GM18508 (cell line): ENCODE results near the gene CCDC102B.
"Not testable (repeated sequence)": the region's sequence is repeated elsewhere in the genome, so short reads cannot be mapped to it uniquely, and the experiment has no call there.

ENCODE experiments used
- ATAC-seq: cut with Tn5 transposase; IDR thresholded peaks from one replicate; pipeline ENCODE4 v1.9.1; 2021; ENCODE audit warnings: moderate number of reproducible peaks; ENCODE audit not compliant: insufficient read depth, unreplicated experiment

The CCDC102B gene

DNA sequence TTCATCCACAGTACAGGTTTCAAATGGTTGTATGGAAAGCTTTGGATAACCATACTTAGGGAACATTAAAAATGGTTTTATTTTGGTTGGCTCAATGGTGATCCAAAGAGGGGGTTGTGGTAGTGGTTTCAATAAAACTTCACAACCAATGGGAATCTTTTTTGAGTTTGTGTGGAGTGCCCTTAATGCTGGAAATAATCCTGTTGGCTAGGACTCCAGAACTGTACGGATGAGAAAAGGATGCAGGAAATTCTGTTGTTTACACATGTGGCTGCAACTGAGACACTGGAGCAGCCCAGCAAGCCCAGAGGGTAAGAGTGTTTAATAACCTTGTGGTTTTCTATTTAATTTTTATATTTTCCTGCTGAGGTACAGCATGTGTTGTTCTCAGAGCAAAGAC is at the start of gene CCDC102B:
Gene CCDC102B (plus strand): TSS at position 210 of the 400 bp plus-strand sequence. CDS start 38,684 bp downstream, outside the sequence.
- ATAC-seq = no peak

DNA sequence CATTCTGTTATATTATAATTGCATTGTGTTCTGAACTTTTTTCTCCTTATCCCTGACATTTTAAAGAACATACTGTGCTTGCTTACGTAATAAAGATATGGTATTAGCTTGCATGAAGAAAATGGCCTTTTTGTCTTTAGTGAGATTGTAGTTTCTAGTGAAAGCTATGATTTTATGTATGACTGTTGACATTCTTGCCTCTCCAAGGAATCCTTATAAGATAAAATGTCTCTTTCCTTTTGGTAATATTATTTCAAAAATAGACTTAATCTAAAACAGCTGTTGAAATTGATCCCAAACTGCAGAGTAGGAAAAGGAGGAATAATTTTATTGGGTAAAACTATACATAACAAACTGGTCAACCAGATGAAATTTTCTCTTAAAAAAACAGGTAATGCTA is 40.8 kb upstream of the CCDC102B start:
- ATAC-seq = no peak

DNA sequence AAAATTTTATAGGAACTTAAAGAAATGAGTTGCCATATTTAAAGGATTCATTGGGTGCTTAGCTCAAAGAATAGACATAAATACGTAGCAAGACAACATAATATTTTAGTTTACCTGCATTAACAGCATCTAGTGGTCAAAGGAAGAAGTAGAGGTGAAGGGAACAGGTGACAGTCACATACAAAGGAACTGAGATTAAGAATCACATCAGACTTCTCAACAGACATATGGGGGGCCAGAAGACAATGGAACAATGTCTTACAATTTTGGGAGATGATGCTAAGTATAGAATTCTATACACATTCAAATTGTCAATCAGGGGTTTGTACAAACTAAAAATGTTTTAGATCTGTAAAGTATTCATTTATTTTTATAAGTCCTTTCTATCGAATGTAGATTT is 38.6 kb upstream of the CCDC102B start:
- no peak for ATAC-seq

DNA sequence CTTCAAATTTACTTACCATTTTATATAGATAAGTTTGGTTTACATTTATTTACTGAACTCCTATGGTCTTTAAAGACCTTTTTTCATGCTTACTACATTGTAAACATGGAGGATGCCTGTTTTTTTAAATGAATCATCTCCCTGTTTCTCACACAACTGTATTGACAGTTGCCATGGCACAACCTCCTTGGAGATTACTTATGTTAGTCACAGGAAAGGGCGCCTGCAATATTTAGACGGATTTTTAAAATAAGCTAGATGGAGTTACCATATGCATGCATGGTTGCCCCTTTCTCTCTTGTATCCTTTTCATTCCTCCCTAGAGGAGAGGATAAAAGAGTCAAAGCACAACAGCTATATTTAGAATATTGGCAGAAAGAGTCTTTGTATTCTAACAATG is 34.8 kb upstream of the CCDC102B start:
- ATAC-seq = no peak

DNA sequence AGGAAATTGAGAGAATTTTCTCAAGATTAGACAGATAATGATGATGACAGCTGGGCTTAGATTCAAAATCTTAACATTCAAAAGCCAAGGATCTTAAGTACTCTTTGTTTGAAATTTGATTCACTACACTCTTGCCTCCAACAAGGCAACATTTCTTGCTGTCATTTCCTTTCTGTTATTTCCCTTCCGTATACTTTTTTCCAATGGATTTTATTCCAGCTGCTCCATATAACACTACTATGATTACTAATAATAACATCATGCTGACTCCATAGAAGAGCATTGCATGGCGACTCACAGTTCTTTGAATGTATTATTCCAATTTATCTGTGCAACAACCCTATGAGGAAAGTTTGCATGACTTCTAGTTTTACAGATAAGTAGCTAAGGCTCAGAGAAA is 33.9 kb upstream of the CCDC102B start:
- ATAC-seq = no peak

DNA sequence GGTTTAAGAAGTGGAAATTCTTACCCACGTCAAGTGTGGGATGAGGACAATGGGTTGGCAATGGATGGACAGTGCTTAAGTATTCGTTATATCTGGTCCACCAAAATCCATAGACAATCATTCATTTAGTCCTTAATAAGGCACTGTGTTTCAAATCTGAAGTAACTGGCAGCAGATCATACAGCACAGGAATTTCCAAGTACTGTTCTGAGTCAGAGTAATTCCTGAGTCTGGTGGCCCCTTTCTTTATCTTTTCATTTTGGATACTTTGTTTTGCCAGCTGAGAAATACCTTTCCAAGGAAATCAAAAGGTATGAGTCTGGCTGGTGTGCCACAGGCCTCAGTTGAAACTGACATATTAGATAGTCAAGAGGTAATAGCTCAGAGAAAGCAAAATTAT is 31.4 kb upstream of the CCDC102B start:
- no peak for ATAC-seq

DNA sequence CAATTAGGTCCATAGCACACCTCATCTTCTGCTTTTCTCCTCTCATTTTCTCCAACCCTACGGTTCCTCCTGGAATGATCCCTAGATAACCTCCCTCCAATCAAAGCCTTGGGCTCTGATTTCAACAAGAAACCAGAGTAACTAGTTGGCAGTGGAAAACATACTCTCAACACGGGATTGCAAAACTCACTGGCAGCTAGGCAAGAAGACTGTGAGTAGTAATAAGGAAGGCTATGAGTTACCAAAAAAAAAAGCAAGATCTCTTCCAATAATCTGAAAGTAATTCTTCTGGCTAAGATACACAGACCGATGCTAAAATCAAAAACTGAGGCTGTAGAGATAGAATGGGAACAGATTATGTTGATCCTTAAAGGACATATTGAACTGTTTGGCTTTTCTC is 28.4 kb upstream of the CCDC102B start:
- ATAC-seq = no peak

DNA sequence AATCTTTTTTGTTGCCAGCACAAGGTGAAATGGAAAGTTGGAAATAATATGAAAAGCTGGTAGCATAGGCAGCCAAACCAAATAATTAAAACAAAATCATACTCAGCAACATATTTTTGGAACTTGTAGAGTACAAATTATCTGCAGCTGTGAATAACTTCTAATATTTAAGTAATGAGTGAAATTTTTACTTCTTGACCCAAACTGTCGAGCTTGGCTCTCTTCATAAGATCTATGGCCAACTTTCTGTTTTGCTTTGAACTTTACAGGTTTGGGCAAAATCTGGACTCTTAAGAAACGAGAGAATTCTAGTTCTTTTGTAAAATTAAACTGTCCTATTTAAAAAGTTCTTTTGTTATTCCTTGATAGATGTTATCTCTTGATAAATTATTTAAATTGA is 25.6 kb upstream of the CCDC102B start:
- no peak for ATAC-seq

DNA sequence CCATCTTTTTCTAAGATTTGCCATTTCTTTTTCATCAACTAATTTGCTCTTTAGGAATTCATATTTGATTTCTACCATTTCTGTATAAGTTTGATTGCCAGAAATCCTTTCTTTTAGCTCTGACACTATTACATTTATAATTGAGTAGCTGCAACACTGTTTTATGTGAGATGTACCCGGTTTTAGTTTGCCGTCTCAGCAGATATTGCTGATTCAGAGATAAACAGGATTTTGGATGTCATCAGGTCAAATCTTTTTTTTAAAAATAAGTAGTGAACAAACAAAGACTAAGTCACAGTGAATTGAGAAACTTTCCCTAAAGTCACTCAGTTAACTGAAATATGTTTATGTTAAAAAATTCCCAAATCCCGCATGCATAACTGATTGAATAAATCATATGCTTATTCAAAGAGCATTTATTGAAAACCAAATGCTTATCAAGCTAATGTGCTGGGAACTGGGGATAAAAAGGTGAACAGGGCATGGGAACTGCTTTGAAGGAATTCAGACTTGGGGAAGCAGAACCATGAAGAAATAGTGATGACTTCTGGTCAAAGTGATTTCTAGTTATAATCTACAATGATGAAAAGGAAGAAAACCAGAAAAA is 19.5 kb upstream of the CCDC102B start:
- no peak for ATAC-seq

DNA sequence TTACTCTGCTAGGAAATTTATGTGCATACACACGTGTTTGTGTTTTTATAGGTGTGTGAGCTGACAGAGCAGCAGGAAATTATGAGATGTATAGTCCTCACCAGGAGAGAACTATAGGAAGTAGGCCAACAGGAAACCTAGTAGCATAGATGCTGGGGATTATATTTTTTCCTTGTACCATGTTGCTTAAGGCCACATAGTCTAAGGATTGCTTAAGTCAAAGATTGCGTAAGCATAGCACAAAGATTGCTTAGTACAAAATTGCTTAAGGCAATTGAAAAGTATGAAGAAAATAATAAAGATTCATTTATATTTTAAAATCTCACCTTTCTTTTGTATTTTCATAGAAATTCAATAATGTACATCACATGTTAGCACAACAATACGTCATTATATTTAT is 18.7 kb upstream of the CCDC102B start:
- no peak for ATAC-seq

DNA sequence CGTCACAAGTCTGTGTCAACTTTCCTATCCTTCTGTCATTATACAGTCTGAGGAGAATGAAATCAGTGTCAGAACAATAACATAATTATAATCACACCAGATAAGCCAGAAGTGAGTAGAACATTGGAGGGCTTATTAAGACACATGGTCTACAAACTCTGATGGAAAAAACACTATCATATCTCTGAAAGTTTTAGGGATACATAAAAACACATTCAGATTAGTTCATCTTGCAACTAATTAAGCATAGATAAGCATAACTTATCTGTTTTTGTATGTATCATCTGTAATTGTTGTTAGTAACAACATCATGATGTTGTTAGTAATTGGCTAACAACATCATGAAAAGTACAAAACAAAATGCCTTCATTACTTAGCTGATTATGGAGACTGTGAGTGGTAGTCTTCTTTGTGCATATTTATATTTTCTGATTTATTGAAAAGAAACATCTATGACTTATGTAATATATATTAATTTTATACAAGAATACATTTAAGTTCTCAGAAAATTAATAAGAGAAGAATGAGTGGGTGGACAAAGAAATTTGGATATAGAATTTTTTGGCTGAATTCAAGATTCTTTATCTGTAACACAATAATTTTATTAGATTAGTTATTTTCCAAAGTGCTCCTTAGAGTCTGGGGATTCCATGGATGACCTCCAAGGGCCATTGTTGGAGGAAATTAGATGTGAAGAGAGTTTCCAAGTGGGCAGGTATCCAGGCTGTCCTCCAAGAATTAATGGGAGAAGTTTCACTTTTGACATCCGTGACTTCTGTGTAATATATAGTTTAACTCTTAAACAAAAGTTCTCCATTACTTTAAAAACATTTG is 16.9 kb upstream of the CCDC102B start:
- ATAC-seq = no peak

DNA sequence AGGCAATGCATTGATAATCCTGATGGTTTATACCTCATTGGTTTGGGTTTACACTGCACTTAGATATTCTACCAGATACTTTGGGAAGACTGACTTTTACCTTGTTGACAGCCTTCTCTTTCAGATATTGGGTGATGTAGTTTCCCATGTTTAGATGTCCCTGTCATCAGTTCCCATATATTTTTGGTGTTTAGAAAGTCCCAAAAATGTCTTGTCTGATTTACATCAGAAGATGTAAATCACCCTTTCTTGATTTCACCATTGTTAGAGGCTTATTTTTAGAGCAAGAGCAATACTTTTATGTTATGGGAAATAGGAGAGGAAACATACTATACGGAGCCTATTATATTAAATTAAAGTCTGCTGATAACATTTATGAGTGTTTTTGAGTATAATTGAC is 14.4 kb upstream of the CCDC102B start:
- no peak for ATAC-seq

DNA sequence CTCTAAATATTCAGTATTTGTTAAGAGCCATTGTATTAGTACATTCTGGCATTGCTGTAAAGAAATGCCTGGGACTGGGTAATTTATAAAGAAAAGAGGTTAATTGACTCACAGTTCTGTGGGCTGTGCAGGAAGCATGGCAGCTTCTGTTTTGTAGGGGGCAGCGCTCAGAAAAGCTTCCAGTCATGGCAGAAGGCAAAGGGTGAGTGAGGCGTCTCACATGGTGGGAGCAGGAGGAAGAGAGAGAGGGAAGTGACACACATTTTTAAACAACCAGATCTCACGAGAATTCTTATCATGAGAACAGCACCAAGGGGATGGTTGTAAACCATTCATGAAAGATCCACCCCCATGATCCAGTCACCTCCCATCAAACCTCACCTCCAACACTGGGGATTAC is 13.8 kb upstream of the CCDC102B start:
- no peak for ATAC-seq

DNA sequence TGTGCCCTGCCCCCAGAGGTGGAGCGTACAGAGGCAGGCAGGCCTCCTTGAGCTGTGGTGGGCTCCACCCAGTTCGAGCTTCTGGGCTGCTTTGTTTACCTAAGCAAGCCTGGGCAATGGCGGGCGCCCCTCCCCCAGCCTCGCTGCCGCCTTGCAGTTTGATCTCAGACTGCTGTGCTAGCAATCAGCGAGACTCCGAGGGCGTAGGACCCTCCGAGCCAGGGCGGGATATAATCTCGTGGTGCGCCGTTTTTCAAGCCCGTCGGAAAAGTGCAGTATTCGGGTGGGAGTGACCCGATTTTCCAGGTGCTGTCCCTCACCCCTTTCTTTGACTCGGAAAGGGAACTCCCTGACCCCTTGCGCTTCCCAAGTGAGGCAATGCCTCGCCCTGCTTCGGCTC is 7.6 kb upstream of the CCDC102B start:
- ATAC-seq = not testable (repeated sequence)

DNA sequence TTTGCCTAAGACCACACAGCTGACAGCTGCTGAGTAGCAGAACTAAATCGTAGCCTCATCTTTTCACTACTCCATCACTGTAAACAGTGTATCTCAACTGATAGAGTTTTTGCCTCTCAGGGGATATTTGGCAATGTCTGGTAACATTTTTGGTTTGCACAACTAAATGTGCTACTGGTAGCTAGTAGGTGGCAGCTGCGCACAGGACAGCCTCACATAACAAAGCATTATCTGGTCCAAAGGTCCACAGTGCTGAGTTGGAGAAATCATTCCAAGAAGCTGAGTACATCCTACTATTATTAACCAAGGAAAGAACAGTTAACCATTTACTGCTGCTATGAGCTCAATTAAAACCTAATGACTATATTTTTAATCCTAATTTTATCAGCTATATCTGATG is 6.1 kb upstream of the CCDC102B start:
- no peak for ATAC-seq

DNA sequence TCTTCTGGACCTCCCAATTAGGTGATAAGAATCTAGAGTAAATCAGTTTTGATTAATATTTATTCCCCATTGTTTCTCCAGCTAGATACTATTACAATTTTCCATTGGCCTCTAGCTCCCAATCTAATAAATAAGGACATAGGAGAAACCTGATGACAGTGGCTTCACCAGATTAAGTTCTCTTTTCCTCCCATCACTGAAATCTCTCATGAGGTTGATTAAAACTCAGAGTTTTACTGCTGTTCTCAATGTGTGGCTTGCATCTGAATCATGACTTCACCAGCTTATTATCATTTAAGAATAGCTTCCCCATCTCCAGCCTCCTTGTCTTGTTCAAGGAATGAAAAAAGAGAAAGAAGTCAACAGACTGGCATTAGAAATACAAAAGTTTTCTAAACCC is 3.9 kb upstream of the CCDC102B start:
- no peak for ATAC-seq

DNA sequence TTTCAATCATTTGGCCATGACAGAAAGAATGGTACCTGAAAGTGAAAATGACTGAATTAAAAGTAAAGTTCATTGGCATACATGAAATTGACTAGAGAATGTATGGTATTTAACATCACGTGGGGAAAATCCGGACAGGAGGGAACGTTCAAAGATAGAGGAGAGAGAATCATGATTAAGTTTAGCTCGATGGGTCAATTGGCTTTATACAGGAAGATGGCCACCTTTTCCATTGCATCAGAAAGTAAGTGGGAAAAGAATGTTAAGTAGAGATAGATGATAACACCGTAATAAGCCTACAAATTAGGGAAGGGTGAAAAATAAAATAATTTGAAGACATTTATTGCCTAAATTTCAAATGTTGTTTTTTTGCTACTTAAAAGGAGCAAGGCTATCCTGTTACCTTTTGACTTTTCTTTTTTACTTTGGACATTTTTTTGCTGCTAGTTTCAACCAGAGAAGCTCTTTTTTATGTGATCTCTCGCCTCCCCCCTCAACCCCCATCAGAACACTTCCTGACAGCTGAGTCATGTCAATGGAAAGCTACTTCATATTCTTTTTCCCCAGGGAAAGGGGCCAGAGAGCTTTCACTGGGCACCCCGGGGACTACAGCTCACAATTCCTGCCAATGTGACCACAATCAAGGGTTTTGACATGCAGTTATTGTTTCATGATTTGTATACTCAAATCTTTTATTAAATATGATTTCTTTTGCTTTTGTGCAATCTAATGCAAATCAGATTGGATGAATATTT is 767 bp upstream of the CCDC102B start:
- ATAC-seq = no peak

DNA sequence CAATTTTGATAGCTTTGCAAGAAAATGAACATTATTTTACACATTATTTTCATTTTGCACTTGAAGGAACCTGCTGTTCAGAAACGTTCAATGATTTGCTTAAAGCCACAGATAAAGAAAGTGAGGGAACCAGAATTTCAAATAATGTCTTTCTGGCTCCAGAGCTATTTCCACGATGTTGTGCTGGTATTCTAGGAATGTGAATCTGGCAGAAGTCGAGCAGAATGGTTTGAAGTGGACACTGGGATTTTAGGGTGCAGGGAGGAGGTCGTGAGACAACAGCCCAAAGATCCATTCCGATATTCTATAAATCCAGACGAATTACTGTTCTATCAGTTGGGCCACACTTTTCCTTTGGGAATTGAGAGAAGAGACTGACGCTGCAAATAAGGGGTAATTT is 2.2 kb downstream of the CCDC102B start:
- ATAC-seq = no peak

DNA sequence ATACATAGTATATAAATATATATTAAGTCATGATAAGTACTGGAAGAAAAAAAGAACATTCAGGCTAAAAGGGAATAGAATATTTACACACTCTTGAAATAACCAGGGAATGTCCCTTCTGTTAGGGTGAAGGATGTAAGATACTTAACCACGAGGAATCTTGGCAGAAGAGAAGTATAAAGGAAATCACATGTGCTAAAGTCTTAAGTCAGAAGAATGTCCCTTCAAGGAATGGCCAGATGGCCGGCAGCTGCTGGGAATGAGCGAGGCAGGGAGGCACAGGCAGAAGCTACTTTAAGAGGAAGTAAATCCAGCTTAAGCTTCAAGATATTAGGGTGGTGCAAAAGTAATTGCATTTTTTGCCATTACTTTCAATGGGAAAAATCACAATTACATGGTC is 5.5 kb downstream of the CCDC102B start:
- no peak for ATAC-seq

DNA sequence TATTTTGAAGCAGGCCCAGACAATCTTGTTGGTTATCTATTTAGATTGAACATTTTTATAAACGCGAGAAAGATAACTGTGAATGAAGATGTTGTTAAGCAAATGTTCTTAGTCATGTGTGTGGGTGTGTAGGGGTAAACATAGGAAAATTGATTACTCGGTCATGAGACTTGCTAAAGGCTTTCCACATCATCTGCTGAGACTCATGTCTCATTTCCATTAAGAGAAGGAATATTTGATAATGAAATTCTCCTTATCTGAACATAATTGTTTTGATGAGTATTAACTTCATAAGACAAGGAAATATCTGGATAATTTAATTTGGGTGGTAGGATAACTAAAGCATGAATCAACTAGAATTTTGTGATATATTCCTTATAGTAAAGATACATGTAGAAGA is 19.7 kb downstream of the CCDC102B start:
- no peak for ATAC-seq

DNA sequence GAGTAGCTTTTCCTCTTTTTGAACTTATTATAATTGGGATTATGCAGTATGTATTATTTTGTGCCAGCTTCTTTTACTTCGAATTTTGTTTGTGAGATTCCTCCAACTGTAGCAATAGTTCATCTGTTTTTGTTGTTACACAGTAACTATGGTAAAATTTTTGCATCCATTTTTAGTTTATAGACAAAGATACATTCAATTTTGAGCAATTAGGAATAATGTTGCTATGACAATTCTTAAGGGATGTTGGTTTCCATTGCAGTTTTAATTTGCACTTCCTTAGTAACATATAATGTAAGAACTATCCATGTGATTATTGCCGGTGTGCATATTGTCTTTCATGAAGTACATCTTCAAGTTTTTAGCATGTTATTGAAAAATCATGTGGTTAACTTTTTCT is 20.7 kb downstream of the CCDC102B start:
- ATAC-seq = no peak
